ENCODE measurements around the gene PTPN11. TPM values are rescaled to one million over a fixed set of nuclear protein-coding genes. Genes with fewer than 3 reads are reported as not detected.

The PTPN11 gene
- total and polyA plus RNA-seq, 8 donors, result 16.3 to 114 (median 67.5) TPM

DNA sequence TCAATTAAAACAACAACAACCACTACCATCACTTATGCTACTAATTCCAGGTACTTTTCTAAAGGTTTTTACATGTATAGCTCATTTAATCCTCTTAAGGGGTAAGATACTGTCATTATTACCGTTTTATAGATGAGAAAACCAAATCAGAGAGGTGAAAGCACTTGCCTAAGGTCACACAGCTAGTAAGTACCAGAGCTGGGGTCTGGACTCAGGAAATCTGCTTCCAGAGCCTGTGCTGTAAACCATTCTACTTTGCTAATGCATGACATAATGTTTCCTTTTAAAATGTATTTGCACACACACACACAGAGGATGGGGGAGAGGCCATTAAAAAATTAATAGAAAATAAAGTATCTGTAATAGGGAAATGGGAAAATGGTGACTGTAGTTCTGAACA is 113.4 kb downstream of the PTPN11 start:
- Histone ChIP-seq H3K4me3 (no peak overlapping the region), H3K9me3 (no peaks in the 10 kb centered on the region), H3K27me3 (peaks cover 0 to 8% (median 0%) of the 10 kb centered on the region in 3 donors), H3K27ac (no peak overlapping the region), H3K4me1 (no peaks in the 10 kb centered on the region), H3K36me3 (no peaks in the 10 kb centered on the region)
- 33 to 74% (median 62%) methylated on average over 1 of the region's 1 CpG for WGBS, 5 donors
- DNase-seq, result no peak
- TF ChIP-seq EP300 (IDR thresholded peaks at IDR 0.05) (no peak), POLR2A (IDR thresholded peaks at IDR 0.05) (no peak), POLR2AphosphoS5 (IDR thresholded peaks at IDR 0.05) (no peak), CTCF (IDR thresholded peaks at IDR 0.05) (no peak)
- intact Hi-C loops (cut with DNase I; ENCODE audit: low total_unique reads), result no loop called here

DNA sequence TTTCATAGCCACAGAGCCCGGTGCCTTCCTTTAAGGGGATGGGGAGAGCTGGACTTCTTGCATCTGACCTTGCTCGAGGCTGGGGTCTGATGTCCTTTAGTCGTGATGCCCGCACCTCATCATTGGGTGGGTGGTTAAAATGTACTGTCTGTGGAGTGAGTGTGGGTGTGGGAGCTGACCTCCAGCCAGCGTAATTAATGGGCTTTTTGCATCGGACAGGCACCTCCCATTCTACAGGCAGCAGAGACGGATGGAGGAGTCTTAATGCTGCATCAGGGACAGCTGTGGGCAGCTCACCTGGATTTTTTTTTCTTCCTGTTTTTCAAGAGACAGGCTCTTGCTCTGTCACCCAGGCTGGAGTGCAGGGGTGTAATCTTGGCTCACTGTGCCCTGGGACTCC is 114.8 kb downstream of the PTPN11 start:
- Histone ChIP-seq H3K9me3 (no peaks in the 10 kb centered on the region), H3K4me3 (no peak overlapping the region), H3K4me1 (no peaks in the 10 kb centered on the region), H3K27ac (no peak overlapping the region), H3K36me3 (no peaks in the 10 kb centered on the region), H3K27me3 (peaks cover 0 to 8% (median 0%) of the 10 kb centered on the region in 3 donors)
- 66 to 79% (median 74%) methylated on average over 7 of the region's 7 CpGs for WGBS, 5 donors
- no peak for TF ChIP-seq CTCF (IDR thresholded peaks at IDR 0.05)
- TF ChIP-seq POLR2AphosphoS5 (IDR thresholded peaks at IDR 0.05), result no peak
- TF ChIP-seq EP300 (IDR thresholded peaks at IDR 0.05), result no peak
- no peak for TF ChIP-seq POLR2A (IDR thresholded peaks at IDR 0.05)
- DNase-seq, result no peak
- intact Hi-C loops (cut with DNase I; ENCODE audit: low total_unique reads), result no loop called here

- Histone ChIP-seq H3K9me3 (no peaks in the 10 kb centered on the region), H3K4me3 (no peak overlapping the region), H3K27me3 (peaks cover 0 to 14% (median 6%) of the 10 kb centered on the region in 3 donors), H3K4me1 (no peaks in the 10 kb centered on the region), H3K27ac (no peak overlapping the region), H3K36me3 (no peaks in the 10 kb centered on the region)
- DNase-seq, result no peak
- TF ChIP-seq POLR2A (IDR thresholded peaks at IDR 0.05) (no peak), POLR2AphosphoS5 (IDR thresholded peaks at IDR 0.05) (no peak), CTCF (IDR thresholded peaks at IDR 0.05) (no peak), EP300 (IDR thresholded peaks at IDR 0.05) (no peak)
- WGBS, 5 donors, result 79 to 90% (median 84%) methylated on average over 5 to 6 of the region's 6 CpGs
- intact Hi-C loops (cut with DNase I; ENCODE audit: low total_unique reads), result no loop called here
These were observed 116.3 kb downstream of the PTPN11 start for GRCh38 chr12:112535017-112535416.

GRCh38 chr12:112535637-112536366 is 117.1 kb downstream of the PTPN11 start:
- intact Hi-C loops (cut with DNase I; ENCODE audit: low total_unique reads), result no loop called here
- H3K27ac ChIP-seq, result no peak overlapping the region
- H3K9me3 ChIP-seq, result no peaks in the 10 kb centered on the region
- no peak overlapping the region for H3K4me3 ChIP-seq
- no peak for DNase-seq
- TF ChIP-seq POLR2A (IDR thresholded peaks at IDR 0.05) (no peak), EP300 (IDR thresholded peaks at IDR 0.05) (no peak), CTCF (IDR thresholded peaks at IDR 0.05) (no peak), POLR2AphosphoS5 (IDR thresholded peaks at IDR 0.05) (no peak)
- WGBS, 5 donors, result 71 to 79% (median 77%) methylated on average over 6 of the region's 6 CpGs
- H3K36me3 ChIP-seq, result no peaks in the 10 kb centered on the region
- no peaks in the 10 kb centered on the region for H3K4me1 ChIP-seq
- H3K27me3 ChIP-seq, result peaks cover 0 to 21% (median 6%) of the 10 kb centered on the region in 3 donors

Measured in stomach (tissue), 9 donors.